ENCODE data around the gene ABCA2. TPM values are rescaled to one million over a fixed set of nuclear protein-coding genes. Genes with fewer than 3 reads are reported as not detected.

ABCA2 gene
- total and polyA plus RNA-seq, 2 experiments from 2014 or later, result 7.0 to 16.0 TPM

DNA sequence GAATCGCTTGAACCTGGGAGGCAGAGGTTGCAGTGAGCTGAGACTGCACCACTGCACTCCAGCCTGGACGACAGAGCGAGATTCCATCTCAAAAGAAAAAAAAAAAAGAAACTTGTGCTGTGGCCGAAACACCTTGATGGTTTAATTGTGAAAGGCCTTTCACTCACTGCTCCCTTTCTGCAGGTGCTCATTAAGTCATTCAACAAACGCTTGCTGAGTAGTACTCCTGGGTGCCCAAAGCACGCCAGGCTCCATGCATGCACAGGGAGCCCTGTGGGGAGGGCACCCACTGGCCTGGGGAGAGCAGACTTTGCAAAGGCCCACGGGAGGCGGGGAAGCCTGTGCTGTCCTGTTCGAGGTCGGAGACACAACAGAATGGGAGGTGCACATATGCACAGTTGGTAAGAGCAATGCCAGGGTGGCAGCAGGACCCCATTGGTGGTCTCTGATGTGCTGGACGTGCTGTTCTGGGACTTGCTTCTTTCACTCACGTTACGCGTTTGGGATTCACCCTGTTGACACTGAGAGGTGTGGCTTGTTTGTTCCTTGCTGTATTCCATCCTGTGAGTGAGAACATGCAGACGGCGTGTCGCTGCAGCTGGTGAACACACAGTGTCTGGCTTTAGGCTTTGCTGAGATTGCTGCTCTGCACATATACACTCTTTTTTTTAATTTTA lies 28.8 kb upstream of the ABCA2 start (continued):
- TF ChIP-seq, protein P1, sequence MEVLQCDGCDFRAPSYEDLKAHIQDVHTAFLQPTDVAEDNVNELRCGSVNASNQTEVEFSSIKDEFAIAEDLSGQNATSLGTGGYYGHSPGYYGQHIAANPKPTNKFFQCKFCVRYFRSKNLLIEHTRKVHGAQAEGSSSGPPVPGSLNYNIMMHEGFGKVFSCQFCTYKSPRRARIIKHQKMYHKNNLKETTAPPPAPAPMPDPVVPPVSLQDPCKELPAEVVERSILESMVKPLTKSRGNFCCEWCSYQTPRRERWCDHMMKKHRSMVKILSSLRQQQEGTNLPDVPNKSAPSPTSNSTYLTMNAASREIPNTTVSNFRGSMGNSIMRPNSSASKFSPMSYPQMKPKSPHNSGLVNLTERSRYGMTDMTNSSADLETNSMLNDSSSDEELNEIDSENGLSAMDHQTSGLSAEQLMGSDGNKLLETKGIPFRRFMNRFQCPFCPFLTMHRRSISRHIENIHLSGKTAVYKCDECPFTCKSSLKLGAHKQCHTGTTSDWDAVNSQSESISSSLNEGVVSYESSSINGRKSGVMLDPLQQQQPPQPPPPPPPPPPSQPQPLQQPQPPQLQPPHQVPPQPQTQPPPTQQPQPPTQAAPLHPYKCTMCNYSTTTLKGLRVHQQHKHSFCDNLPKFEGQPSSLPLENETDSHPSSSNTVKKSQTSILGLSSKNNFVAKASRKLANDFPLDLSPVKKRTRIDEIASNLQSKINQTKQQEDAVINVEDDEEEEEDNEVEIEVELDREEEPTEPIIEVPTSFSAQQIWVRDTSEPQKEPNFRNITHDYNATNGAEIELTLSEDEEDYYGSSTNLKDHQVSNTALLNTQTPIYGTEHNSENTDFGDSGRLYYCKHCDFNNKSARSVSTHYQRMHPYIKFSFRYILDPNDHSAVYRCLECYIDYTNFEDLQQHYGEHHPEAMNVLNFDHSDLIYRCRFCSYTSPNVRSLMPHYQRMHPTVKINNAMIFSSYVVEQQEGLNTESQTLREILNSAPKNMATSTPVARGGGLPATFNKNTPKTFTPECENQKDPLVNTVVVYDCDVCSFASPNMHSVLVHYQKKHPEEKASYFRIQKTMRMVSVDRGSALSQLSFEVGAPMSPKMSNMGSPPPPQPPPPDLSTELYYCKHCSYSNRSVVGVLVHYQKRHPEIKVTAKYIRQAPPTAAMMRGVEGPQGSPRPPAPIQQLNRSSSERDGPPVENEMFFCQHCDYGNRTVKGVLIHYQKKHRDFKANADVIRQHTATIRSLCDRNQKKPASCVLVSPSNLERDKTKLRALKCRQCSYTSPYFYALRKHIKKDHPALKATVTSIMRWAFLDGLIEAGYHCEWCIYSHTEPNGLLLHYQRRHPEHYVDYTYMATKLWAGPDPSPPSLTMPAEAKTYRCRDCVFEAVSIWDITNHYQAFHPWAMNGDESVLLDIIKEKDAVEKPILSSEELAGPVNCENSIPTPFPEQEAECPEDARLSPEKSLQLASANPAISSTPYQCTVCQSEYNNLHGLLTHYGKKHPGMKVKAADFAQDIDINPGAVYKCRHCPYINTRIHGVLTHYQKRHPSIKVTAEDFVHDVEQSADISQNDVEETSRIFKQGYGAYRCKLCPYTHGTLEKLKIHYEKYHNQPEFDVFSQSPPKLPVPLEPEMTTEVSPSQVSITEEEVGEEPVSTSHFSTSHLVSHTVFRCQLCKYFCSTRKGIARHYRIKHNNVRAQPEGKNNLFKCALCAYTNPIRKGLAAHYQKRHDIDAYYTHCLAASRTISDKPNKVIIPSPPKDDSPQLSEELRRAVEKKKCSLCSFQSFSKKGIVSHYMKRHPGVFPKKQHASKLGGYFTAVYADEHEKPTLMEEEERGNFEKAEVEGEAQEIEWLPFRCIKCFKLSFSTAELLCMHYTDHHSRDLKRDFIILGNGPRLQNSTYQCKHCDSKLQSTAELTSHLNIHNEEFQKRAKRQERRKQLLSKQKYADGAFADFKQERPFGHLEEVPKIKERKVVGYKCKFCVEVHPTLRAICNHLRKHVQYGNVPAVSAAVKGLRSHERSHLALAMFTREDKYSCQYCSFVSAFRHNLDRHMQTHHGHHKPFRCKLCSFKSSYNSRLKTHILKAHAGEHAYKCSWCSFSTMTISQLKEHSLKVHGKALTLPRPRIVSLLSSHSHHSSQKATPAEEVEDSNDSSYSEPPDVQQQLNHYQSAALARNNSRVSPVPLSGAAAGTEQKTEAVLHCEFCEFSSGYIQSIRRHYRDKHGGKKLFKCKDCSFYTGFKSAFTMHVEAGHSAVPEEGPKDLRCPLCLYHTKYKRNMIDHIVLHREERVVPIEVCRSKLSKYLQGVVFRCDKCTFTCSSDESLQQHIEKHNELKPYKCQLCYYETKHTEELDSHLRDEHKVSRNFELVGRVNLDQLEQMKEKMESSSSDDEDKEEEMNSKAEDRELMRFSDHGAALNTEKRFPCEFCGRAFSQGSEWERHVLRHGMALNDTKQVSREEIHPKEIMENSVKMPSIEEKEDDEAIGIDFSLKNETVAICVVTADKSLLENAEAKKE (CRISPR knock-in tag; IDR thresholded peaks at IDR 0.05), result no peak

DNA sequence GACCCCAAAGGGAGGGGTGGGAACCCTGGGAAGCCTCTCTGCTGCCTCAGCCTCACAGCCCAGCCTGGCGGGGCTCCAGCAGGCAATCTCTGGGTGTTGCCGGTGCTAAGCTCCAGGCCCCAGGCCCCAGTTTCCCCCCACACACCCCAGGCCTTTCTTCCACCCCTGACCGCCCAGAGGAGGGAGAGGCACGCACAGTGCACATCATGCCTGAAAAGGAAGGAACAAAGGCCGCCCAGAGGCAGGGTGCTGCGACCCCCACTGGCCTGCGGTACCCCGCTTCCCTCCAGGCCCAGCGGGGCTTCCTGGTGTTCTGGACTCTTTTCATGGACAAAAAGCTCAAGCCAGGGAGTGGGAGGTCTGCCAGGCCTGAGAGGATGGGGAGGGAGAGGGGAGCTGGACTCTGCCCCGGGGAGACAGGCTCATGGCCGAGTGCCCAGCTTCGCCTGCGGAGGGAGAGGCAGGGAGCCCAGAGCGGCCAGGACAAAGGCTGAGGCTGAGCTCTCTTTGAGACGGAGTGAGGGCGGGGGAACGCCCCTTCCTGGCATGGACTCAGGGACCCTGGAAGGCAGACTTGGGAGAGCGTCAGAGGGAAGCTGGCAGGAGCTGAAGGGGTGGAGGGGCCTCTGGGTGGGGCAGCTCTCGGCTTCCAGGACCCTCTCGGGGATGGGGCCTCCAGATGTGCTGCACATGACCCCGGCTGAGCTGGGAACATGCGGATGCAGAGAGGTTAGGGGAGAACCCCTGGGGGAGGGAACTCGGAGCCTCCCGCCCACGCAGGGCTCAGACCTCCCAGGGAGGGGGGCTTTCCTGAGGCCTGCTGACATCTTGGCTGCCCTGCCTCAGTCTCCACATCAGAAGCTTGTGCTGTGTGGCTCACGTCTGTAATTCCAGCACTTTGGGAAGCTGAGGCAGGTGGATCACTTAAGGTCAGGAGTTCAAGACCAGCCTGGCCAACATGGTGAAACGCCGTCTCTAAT lies 27.6 kb upstream of the ABCA2 start:
- ATAC-seq (peak; percentile 12), DNase-seq (ENCODE audit: low spot score) (no peak)
- no peak overlapping the region for H3K4me2 ChIP-seq
- 0 out of 2 replicates have a peak, but pooled peaks cover 2% of the 10 kb centered on the region for H3F3A ChIP-seq (replicated peaks; ENCODE audit: low read depth)
- H3K36me3 ChIP-seq (ENCODE audit: insufficient read depth), result no peaks in the 10 kb centered on the region
- H3K4me1 ChIP-seq (ENCODE audit: insufficient read depth), result no peaks in the 10 kb centered on the region
- H4K20me1 ChIP-seq (replicated peaks; ENCODE audit: insufficient read depth), result no peaks in the 10 kb centered on the region
- H3K4me3 Mint-ChIP-seq, result no peak overlapping the region
- H3K36me3 Mint-ChIP-seq (ENCODE audit: low read depth), result no peaks in the 10 kb centered on the region
- H3K27ac ChIP-seq (ENCODE audit: low read depth), result no peak overlapping the region
- no peak overlapping the region for H3K27ac Mint-ChIP-seq
- H3K9me3 Mint-ChIP-seq, result no peaks in the 10 kb centered on the region
- peaks cover 2% of the 10 kb centered on the region; the same call in 1 of the 3 replicates for H3K4me1 Mint-ChIP-seq
- peaks cover 38% of the 10 kb centered on the region for H3K27me3 Mint-ChIP-seq (ENCODE audit: insufficient read depth, low read depth, poor library complexity)
- no peak overlapping the region for H3K4me3 ChIP-seq
- no peak overlapping the region for H2AFZ ChIP-seq
- peaks cover 34% of the 10 kb centered on the region for H3K27me3 ChIP-seq (ENCODE audit: insufficient read depth)
- no peaks in the 10 kb centered on the region for H3K9me2 ChIP-seq (ENCODE audit: insufficient read depth)
- TF ChIP-seq EZH2 (IDR thresholded peaks at IDR 0.05; ENCODE audit: low read depth, unreplicated experiment), result no peak
- TF ChIP-seq NANOG (IDR thresholded peaks at IDR 0.05; ENCODE audit: borderline replicate concordance), result no peak
- no peaks in the 10 kb centered on the region for H3K79me2 ChIP-seq (replicated peaks; ENCODE audit: insufficient read depth)
